Measurements from ENCODE around the gene HAPLN3. TPM values are rescaled to one million over a fixed set of nuclear protein-coding genes. Genes with fewer than 3 reads are reported as not detected.

Gene HAPLN3
- total RNA-seq, 4 donors from 2014 or later: 3.9 to 18.8 (median 8.9) TPM

- no peak for TF ChIP-seq CTCF (IDR thresholded peaks at IDR 0.05; ENCODE audit: low read depth)
Observed at GRCh38 chr15:88847144-88847543, 48.2 kb downstream of the HAPLN3 start.

GRCh38 chr15:88845616-88846015 lies 49.7 kb downstream of the HAPLN3 start:
- no peak for TF ChIP-seq CTCF (IDR thresholded peaks at IDR 0.05; ENCODE audit: low read depth)

- TF ChIP-seq CTCF (IDR thresholded peaks at IDR 0.05; ENCODE audit: low read depth): no peak
Observed at GRCh38 chr15:88844749-88845386, 50.5 kb downstream of the HAPLN3 start.

GRCh38 chr15:88843334-88843733 lies 52.0 kb downstream of the HAPLN3 start:
- no peak for TF ChIP-seq CTCF (IDR thresholded peaks at IDR 0.05; ENCODE audit: low read depth)

- no peak for TF ChIP-seq CTCF (IDR thresholded peaks at IDR 0.05; ENCODE audit: low read depth)
Observed at GRCh38 chr15:88842156-88842555, 53.2 kb downstream of the HAPLN3 start.

GRCh38 chr15:88841236-88841635 lies 54.1 kb downstream of the HAPLN3 start:
- TF ChIP-seq CTCF (IDR thresholded peaks at IDR 0.05; ENCODE audit: low read depth): no peak

GRCh38 chr15:88839961-88840360 lies 55.4 kb downstream of the HAPLN3 start:
- no peak for TF ChIP-seq CTCF (IDR thresholded peaks at IDR 0.05; ENCODE audit: low read depth)

Data from subcutaneous adipose tissue (tissue), 4 donors.